Gastrocnemius medialis (tissue), 4 donors: ENCODE data around the gene CCNT2.

Source experiments
- CTCF ChIP-seq, 5 experiments: fragments of 450-650 bp in 3 of 5; fragments of 200-600 bp in 2 of 5; sonication (generic) in 2 of 5; IDR thresholded peaks in 4 of 5; conservative IDR thresholded peaks in 1 of 5; 1 replicate in 4 of 5; 2 replicates in 1 of 5; pipeline ENCODE4 v1.5.1; 2016 to 2019; ENCODE audit warnings: antibody characterized with exemption in 5 of 5, mild to moderate bottlenecking in 3 of 5, moderate library complexity in 3 of 5
- POLR2A ChIP-seq, 2 donors: fragments of 450-650 bp; IDR thresholded peaks; one replicate each; pipeline ENCODE4 v1.6.1; 2017; ENCODE audit warnings: antibody characterized with exemption in 2 of 2, mild to moderate bottlenecking in 2 of 2, moderate library complexity in 2 of 2

- TF ChIP-seq CTCF (IDR thresholded peaks at IDR 0.05 in 4 of 5, conservative IDR thresholded peaks at IDR 0.05 in 1 of 5) (no peak), POLR2A (IDR thresholded peaks at IDR 0.05) (no peak)
Measured at GRCh38 chr2:134875309-134875708, 43.3 kb upstream of the CCNT2 start.
